DMS114 treated with DMSO at 0.1 percent for 48 hours (cell line): ENCODE data around the gene TMEM132C.

Experiments
- DNase-seq: peaks from one replicate; lab custom pipeline; 2025; ENCODE audit not compliant: unreplicated experiment; lab: John Stamatoyannopoulos, UW

The TMEM132C gene

GRCh38 chr12:128606538-128606937, 339.6 kb downstream of the TMEM132C start:
- no peak for DNase-seq

GRCh38 chr12:128606970-128607369, 340.0 kb downstream of the TMEM132C start:
- no peak for DNase-seq

- no peak for DNase-seq
These were observed 340.7 kb downstream of the TMEM132C start for GRCh38 chr12:128607641-128608040.

GRCh38 chr12:128609861-128610260, 342.9 kb downstream of the TMEM132C start:
- no peak for DNase-seq

- DNase-seq: no peak
These were observed 344.8 kb downstream of the TMEM132C start for GRCh38 chr12:128611736-128612135.

GRCh38 chr12:128612150-128612850, 345.3 kb downstream of the TMEM132C start:
- DNase-seq: no peak

- no peak for DNase-seq
These were observed 347.0 kb downstream of the TMEM132C start for GRCh38 chr12:128613837-128614590.

- DNase-seq: no peak
These were observed 350.4 kb downstream of the TMEM132C start for GRCh38 chr12:128617304-128617833.

GRCh38 chr12:128619263-128619662, 352.3 kb downstream of the TMEM132C start:
- no peak for DNase-seq

GRCh38 chr12:128621304-128621703, 354.3 kb downstream of the TMEM132C start:
- DNase-seq: no peak

- no peak for DNase-seq
These were observed 356.8 kb downstream of the TMEM132C start for GRCh38 chr12:128623748-128624147.

- no peak for DNase-seq
These were observed 359.9 kb downstream of the TMEM132C start for GRCh38 chr12:128626808-128627320.

- DNase-seq: no peak
These were observed 360.7 kb downstream of the TMEM132C start for GRCh38 chr12:128627659-128628058.

GRCh38 chr12:128629979-128630378, 363.0 kb downstream of the TMEM132C start:
- no peak for DNase-seq

GRCh38 chr12:128637642-128638606, 371.0 kb downstream of the TMEM132C start:
- no peak for DNase-seq

GRCh38 chr12:128639089-128639488, 372.1 kb downstream of the TMEM132C start:
- no peak for DNase-seq

- no peak for DNase-seq
These were observed 376.2 kb downstream of the TMEM132C start for GRCh38 chr12:128643155-128643554.

- no peak for DNase-seq
These were observed 377.8 kb downstream of the TMEM132C start for GRCh38 chr12:128644664-128645296.

- no peak for DNase-seq
These were observed 382.9 kb downstream of the TMEM132C start for GRCh38 chr12:128649902-128650301.

- no peak for DNase-seq
These were observed 385.3 kb downstream of the TMEM132C start for GRCh38 chr12:128652136-128652751.
